HG02610 (cell line): ENCODE results near the gene OPN1LW.
"Not testable (repeated sequence)": the region's sequence is repeated elsewhere in the genome, so short reads cannot be mapped to it uniquely, and the experiment has no call there.

Experiments
- ATAC-seq: cut with Tn5 transposase; IDR thresholded peaks from one replicate; pipeline ENCODE4 v1.9.1; 2021; ENCODE audit warnings: mild to moderate bottlenecking, moderate library complexity; ENCODE audit not compliant: unreplicated experiment

Gene OPN1LW

GRCh38 chrX:154144010-154144409, at the start of gene OPN1LW:
Gene OPN1LW, plus strand, starts transcription at chrX:154144243. Its CDS starts 41 bp downstream, at chrX:154144284.
- ATAC-seq: not testable (repeated sequence)

DNA sequence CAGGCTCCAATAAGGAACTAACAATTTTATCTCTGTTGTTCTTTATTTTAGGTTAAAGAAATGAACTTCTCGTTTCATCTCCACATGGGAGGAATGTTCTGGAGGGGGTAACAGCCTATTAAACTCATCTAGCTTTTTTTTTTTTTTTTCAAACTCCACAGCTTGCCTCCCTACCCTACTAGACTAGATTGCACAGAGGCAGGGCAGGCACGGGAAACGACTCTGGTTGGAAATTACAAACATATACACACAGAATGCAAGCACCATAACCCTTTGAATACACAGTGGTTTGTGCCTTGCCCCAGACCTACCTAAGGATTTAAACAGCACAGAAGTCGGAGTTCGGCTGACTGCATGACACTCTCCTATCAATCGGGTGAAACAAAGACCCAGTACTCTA, 49.2 kb upstream of the OPN1LW start:
- ATAC-seq: no peak

DNA sequence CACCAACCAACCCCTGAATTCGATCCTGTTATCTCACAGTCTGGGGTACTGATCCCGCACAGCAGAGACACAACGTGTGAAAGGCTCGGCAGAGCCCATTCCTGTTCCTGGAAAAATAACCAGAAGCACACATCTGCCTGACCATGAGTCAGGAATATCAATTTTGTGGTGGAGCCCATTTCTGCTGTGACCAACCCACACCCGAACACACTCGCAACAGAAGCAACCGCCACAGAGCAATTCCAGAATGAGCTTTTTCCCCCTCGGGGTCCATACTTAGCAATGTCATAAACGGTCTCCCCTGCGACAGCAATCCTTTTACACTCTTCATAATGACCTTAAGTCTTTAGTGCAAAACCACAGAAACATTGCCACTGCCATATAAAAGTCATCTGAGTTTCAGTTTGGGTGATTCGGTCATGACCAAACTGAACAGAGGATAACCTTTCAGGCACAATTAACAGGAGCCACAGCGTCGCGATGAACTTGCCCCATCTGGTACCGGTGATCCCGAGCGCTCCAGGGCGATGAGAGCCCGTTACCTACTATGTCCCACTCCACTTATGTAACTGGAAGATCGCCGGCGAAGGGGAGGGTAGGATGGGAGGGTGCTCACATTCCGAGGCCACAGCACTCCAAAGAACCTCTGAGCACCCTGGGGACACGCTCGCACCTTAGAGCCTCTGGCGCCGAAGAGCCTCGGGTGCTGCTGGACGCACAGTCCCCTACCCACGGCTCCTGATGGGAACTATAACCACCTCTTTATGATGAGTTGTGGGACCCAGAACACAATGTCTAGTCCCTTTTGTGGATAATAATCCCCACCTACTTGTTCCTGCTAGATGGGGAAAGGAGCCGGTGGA, 47.7 kb upstream of the OPN1LW start:
- ATAC-seq: no peak

- peak; percentile 26 for ATAC-seq
Observed at GRCh38 chrX:154097003-154097588, 46.9 kb upstream of the OPN1LW start.

DNA sequence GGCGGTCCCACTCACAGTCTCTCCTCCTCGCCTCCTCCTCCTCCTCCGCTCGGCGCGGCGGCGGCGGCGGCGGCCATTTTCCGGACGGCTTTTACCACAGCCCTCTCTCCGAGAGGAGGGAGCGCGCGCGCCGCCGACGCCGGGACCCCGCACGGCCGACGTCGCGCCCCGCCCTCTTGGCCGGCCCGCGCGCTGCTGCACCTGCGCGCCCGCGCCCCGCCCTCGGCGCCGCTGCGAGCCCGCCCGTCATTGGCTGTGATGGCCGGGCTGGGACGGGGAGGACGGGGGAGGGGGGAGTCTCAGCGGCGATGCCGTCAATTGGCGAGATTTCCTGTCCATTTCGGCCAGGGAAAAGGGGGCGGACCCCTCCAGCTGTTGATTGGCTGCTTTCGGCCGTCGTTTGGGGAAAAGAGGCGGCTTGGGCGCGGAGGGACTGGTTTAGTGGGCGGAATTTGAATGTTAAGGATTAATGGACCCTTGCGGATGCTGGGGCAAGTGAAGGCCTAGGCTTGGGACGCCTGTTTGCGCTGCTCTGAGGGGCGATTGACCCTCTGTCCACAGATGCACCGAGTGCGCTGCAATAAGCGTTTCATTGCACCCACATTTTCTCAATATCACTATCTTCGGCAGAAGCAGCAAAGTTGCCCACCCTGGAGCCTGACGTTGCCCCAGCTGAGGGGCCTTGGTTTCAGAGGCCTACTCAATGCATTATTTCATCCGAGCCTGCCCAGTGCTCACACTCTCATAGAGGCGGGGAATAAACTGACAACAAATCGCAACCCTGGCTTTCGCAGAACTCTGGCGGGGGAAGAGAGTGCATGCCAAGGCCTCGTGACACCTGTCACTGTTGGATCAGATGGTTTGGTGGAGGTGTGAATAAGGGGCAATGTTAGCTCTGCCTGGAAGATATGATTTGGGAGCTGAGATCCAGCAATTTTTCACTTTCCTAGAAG, 46.2 kb upstream of the OPN1LW start, which contains the start of gene MECP2:
MECP2 (minus strand) TSS at position 129 of the 953 bp plus-strand sequence.
- ATAC-seq: peak; percentile 93

- ATAC-seq: no peak
Observed at GRCh38 chrX:154098551-154098950, 45.5 kb upstream of the OPN1LW start.

GRCh38 chrX:154113729-154114128, 30.3 kb upstream of the OPN1LW start:
- ATAC-seq: no peak

GRCh38 chrX:154114652-154115051, 29.4 kb upstream of the OPN1LW start:
- ATAC-seq: no peak

- ATAC-seq: no peak
Observed at GRCh38 chrX:154115071-154115470, 29.0 kb upstream of the OPN1LW start.

- no peak for ATAC-seq
Observed at GRCh38 chrX:154115750-154116149, 28.3 kb upstream of the OPN1LW start.

DNA sequence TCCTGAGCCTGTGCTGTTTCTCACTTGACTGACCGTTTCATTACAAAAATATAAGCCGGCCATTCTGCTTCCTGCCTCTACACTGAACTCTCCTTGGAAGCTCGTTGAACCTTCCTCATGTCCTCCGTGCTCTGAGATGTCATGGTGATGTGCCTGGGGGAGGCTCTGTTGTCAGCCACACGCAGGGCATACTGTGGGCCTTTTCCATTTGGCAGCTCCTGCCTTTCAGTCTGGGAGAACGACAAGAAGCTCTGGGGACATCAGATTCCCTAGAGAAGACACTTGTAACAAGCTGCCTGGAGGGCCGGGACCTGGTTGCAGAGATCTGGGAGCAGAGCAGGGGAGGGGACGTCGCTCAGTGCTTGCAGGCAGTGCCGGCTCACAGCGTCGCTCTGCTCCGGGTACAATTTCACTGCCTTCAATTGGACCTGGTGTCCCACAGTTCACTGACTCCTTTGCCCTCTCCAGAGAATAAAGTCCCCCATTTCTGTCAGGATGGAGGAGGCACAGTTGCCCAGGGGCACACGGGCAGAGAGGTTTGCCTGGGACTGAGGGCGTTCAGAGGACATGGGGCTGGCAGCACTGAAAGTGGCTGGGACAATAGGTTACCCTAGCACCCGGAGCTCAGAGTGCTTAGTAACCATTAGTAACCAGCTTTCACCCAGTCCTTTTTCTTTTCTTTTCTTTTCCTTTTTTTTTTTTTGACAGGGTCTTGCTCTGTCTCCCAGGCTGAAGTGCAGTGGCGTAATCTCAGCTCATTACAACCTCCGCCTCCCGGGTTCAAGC, 27.4 kb upstream of the OPN1LW start:
- no peak for ATAC-seq

DNA sequence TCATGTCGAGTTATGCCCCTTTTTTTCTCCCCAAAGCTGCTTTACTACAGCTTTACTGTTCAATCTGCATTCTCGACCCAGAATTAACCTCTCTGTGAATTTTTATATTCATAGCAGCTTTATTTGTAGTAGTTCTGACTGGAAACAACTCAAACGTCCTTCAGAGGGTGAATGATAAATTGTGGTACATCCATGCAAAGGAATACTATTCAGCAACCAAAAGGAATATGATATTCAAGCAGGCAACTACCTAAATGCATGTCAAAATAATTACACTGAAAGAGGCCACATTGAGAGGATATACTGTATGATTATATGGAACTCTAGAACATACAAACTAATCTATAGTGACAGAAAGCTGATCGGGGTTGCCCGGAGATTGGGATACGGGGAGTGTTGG, 26.5 kb upstream of the OPN1LW start:
- no peak for ATAC-seq

DNA sequence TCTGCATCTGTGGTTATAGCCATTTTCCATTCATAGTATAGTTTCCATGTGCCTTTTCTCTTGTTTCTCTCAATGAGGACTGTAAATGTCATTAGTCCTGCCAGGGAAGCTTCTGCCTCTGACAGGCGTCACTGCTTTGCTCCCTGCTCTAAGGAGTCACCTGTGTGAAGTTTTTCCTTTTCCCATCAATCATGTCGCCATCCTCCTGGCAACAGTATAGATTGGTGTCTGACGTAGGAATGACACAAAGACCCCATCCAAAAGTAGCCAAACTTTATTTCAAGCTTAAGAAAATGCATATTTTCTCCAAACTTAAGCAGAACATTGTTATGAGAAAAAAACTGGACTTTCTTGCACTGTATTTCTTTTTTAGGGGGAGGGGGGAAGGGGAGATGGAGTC, 23.5 kb upstream of the OPN1LW start:
- ATAC-seq: no peak

DNA sequence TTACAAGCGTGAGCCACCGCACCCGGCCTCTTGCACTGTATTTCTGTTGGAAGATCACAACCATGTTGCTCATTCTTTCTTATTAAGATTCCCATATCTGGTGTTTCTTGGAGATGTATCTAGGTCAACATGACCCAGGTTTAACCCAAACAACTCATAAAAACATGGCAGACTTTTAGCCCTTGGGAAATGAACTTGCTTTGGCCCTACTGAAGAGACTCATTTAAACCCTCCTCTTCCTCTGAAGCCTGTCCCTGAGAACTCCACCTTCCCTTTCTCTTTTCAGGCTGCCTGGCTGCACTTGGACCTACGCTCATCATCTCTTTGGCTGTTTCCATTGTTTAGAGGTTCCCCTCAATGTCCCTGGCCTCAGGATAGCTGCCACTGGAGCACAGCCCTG, 22.8 kb upstream of the OPN1LW start:
- ATAC-seq: no peak

GRCh38 chrX:154121961-154122360, 22.1 kb upstream of the OPN1LW start:
- ATAC-seq: no peak

DNA sequence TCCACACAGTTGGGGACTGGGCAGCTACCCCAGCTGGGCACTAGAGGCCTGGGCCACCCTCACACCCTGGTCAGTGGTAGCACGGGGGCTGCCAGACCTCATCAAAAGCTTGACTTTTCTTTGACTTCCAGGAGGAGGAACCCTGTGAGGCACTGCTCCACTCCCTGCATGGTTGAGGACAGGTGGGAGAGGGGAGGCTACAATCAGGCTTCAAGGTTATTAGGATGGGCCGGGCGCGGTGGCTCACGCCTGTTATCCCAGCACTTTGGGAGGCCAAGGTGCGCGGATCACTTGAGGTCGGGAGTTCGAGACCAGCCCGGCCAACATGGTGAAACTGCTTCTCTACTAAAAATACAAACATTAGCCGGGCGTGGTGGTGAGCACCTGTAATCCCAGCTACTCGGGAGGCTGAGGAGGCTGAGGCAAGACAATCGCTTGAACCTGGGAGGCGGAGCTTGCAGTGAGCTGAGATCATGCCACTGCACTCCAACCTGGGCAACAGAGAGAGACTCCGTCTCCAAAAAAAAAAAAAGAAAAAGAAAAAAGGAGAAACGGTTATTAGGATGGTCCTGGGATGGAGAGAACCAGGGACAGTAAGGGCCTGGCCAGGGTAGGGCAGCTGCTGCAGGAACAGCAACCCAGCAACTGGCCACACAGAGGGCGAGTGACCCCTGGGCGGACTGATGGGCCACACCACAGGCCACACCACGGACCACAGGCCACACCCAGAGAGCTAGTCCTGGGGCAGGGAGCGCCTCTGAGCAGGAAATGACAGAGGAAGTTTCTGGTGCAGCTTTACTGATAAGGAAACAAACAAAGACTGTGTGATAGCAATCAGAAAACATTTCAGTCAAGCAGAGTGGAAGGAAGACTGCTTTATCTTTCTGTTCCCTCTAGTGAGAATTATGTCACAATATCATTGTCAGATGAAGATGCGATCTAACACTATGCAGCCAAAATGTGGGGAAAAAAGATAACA, 20.5 kb upstream of the OPN1LW start:
- no peak for ATAC-seq

GRCh38 chrX:154125391-154126040, 18.5 kb upstream of the OPN1LW start:
- ATAC-seq: no peak

GRCh38 chrX:154126101-154126500, 17.9 kb upstream of the OPN1LW start:
- no peak for ATAC-seq

DNA sequence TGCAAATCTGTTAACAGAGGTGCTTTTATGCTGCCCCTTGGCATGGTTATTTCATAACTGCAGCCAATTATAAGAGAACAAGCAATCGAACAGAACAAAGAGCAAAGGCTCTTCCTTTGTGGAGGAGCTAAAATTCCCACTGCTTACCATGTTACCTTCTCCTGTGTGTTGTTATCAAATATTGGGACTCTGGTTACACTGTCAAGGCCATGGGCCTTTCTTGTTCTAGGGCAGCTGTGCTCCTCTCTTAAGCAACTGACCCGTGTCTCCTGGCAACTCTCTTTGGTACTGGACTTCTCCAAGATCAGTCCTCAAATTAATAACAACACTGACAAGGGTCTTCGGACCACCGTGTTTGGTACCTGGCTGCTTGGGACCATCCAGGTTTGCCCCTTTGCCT, 12.1 kb upstream of the OPN1LW start:
- no peak for ATAC-seq
